Activated CD4-positive, alpha-beta T cell treated with anti-CD3 and anti-CD28 coated beads, Interleukin-2, amount 10 ng/mL, durations not matched to agents 7 days and 5 days (primary cell): ENCODE results near the gene WIPF2. TPM values are rescaled to one million over a fixed set of nuclear protein-coding genes. Genes with fewer than 3 reads are reported as not detected.

Source experiments
- CTCF ChIA-PET: fragments of 350-600 bp; sonication (Branson Sonifier 250); formaldehyde crosslinking; loops from one replicate; lab custom pipeline; 2021; ENCODE audit warnings: antibody characterized with exemption; lab: Charles Lee
- POLR2A ChIA-PET: fragments of 350-600 bp; sonication (Branson Sonifier 250); formaldehyde crosslinking; loops from one replicate; lab custom pipeline; 2021; ENCODE audit warnings: antibody characterized with exemption; lab: Charles Lee
- DNase-seq: peaks from one replicate; pipeline ENCODE4 v3.0.0-alpha.2; 2020
- H3K27ac Mint-ChIP-seq: one replicate; pipeline ENCODE4 v1.8.0; 2021; ENCODE audit warnings: mild to moderate bottlenecking, moderate library complexity, mixed read lengths
- H3K27me3 Mint-ChIP-seq: one replicate; pipeline ENCODE4 v1.8.0; 2021; ENCODE audit warnings: mixed read lengths
- H3K36me3 Mint-ChIP-seq: one replicate; pipeline ENCODE4 v1.8.0; 2021; ENCODE audit warnings: low read depth, mixed read lengths
- H3K4me1 Mint-ChIP-seq: one replicate; pipeline ENCODE4 v1.8.0; 2021; ENCODE audit warnings: mixed read lengths
- H3K4me3 Mint-ChIP-seq: one replicate; pipeline ENCODE4 v1.8.0; 2021; ENCODE audit warnings: mild to moderate bottlenecking, moderate library complexity, mixed read lengths
- H3K9me3 Mint-ChIP-seq: one replicate; pipeline ENCODE4 v1.8.0; 2021; ENCODE audit warnings: mixed read lengths
- total RNA-seq, 2 experiments: library from RNA; stranded (reverse); gene quantifications; one replicate each; pipeline ENCODE4 v1.2.3, GENCODE V29; 2021

The WIPF2 gene
- total RNA-seq, 2 experiments from 2014 or later, result 23.7 to 26.7 TPM

DNA sequence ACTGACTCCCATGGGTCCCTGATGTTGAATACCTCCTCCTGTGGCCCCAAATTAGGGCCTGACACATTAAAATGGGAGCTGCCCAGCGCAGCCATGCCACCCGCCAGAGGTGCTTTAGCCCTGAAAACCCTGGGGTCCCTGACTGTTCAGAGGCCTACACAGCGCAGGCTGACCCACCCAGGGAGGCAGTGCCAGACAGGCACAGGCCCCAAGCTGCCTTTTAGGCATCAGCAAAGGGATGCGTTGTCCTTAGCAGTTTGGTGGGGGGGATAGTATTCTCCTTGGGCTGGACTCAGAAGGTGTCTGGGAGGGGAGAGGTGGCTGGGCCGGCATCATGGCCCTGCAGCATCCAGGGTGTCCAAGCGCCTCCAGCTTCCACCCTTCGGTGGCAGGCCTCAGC lies 40.4 kb upstream of the WIPF2 start:
- CTCF ChIA-PET, result interaction anchor here (0.6 to 3.3 kb wide), 8 partner anchors 8 to 173 kb away, joined by 3 to 10 read pairs (median 5); no protein-coding TSS in a partner anchor
- Mint-ChIP-seq H3K36me3 (peaks cover 11% of the 10 kb centered on the region), H3K27ac (peak overlapping the region; percentile 54), H3K4me1 (peaks cover 8% of the 10 kb centered on the region), H3K27me3 (no peaks in the 10 kb centered on the region), H3K4me3 (peak overlapping the region; percentile 32), H3K9me3 (no peaks in the 10 kb centered on the region)
- DNase-seq, result no peak
- POLR2A ChIA-PET, result no interaction called here

DNA sequence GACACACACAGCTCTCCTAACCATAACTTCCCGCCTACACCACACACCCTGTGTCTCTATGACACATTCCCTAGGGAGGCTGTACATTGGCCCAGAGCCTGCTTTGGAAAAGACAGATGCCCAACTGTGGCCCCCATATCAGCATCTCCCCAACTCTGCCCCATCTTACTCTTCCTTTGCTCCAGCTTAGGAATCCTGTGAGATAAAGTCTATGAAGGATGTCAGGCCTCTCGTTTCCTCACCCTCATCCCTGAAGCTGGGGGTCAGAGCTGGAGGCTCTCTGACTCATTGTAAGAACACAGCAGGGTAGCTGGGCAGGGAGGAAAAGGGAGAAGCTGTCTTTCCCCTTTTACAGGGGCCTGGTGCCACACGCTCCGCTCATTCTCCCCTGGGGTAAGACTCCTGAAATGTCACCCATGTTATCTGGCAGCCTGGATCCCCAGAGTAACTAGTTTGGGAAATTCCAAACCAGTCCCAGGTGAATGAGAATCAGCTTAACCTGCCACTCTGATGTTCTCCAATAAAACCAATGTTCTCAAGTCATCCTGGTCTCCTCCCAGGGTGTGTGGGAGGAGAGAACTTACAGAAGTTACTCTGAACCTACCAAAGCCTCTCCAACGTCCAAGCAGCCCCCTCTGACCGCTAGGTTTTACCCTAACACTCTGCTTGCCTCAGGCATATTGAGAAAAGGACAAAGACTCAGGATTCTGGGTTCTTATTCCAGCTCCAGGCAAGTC lies 39.0 kb upstream of the WIPF2 start:
- Mint-ChIP-seq H3K4me3 (no peak overlapping the region), H3K9me3 (no peaks in the 10 kb centered on the region), H3K27me3 (no peaks in the 10 kb centered on the region), H3K36me3 (peaks cover 7% of the 10 kb centered on the region), H3K27ac (no peak overlapping the region), H3K4me1 (peaks cover 8% of the 10 kb centered on the region)
- no peak for DNase-seq
- ChIA-PET POLR2A (no interaction called here), CTCF (interaction anchor here (0.6 to 1.9 kb wide), 9 partner anchors 10 to 269 kb away, joined by 3 to 10 read pairs (median 3); no protein-coding TSS in a partner anchor)

DNA sequence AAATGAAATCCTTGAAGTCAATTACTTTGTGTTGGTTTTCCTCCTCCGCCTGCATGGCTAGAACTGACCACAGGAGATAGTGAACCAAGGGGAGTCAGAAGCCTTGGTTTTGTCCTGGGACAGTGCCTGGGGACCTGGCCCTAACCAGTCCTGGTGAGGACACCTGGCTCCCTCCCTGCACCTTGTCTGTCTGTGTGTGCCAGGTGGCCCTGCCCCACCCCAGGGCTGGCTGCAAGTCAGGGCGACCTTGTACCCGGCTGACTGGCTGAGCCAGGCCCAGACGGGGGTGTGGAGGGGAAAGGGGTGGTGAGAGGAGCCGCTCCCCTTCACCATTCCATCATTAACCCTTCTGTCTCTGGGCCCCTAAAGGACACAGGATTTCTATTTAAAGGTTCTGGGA lies 38.4 kb upstream of the WIPF2 start:
- Mint-ChIP-seq H3K27ac (no peak overlapping the region), H3K36me3 (peaks cover 6% of the 10 kb centered on the region), H3K27me3 (no peaks in the 10 kb centered on the region), H3K4me3 (no peak overlapping the region), H3K9me3 (no peaks in the 10 kb centered on the region), H3K4me1 (peaks cover 8% of the 10 kb centered on the region)
- no peak for DNase-seq
- ChIA-PET POLR2A (no interaction called here), CTCF (interaction anchor here (1.0 to 1.9 kb wide), 6 partner anchors 10 to 270 kb away, joined by 3 to 10 read pairs (median 3); no protein-coding TSS in a partner anchor)

GRCh38 chr17:40181205-40181604 lies 37.9 kb upstream of the WIPF2 start:
- CTCF ChIA-PET, result interaction anchor here (0.6 to 0.8 kb wide), 2 partner anchors 12 to 18 kb away, joined by 3 to 5 read pairs; no protein-coding TSS in a partner anchor
- H3K27ac Mint-ChIP-seq, result no peak overlapping the region
- peaks cover 8% of the 10 kb centered on the region for H3K4me1 Mint-ChIP-seq
- H3K9me3 Mint-ChIP-seq, result no peaks in the 10 kb centered on the region
- POLR2A ChIA-PET, result no interaction called here
- no peak overlapping the region for H3K4me3 Mint-ChIP-seq
- H3K36me3 Mint-ChIP-seq, result peaks cover 2% of the 10 kb centered on the region
- DNase-seq, result no peak
- no peaks in the 10 kb centered on the region for H3K27me3 Mint-ChIP-seq

DNA sequence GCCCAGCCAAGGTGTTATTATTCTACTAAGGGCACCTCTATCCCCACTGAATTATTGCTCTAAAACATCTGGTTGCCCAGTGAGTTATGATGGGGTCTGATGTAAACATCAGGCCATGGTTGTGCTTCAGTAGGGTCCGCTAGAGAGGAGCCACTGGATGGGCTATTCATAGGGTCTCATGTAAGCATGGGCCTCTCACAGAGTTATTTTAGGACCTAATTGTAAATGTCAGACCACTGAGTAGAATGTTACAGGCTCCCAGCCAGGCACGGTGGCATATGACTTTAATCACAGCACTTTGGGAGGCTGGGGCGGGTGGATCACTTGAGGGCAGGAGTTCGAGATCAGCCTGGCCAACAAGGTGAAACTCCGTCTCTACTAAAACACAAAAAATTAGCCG lies 36.5 kb upstream of the WIPF2 start:
- H3K4me1 Mint-ChIP-seq, result peaks cover 2% of the 10 kb centered on the region
- no peak for DNase-seq
- ChIA-PET POLR2A (no interaction called here), CTCF (interaction anchor here (0.6 to 1.3 kb wide), 2 partner anchors 27 to 36 kb away, joined by 3 to 4 read pairs; no protein-coding TSS in a partner anchor)
- no peak overlapping the region for H3K4me3 Mint-ChIP-seq
- H3K9me3 Mint-ChIP-seq, result no peaks in the 10 kb centered on the region
- H3K27me3 Mint-ChIP-seq, result no peaks in the 10 kb centered on the region
- peaks cover 2% of the 10 kb centered on the region for H3K36me3 Mint-ChIP-seq
- H3K27ac Mint-ChIP-seq, result no peak overlapping the region

- Mint-ChIP-seq H3K9me3 (no peaks in the 10 kb centered on the region), H3K4me1 (peaks cover 10% of the 10 kb centered on the region), H3K27ac (no peak overlapping the region), H3K36me3 (no peaks in the 10 kb centered on the region), H3K27me3 (peaks cover 8% of the 10 kb centered on the region), H3K4me3 (no peak overlapping the region)
- ChIA-PET CTCF (interaction anchor here (0.6 to 1.5 kb wide), 2 partner anchors 74 to 83 kb away, joined by 3 to 8 read pairs; no protein-coding TSS in a partner anchor), POLR2A (no interaction called here)
- no peak for DNase-seq
Measured at GRCh38 chr17:40187238-40187637, 31.9 kb upstream of the WIPF2 start.

DNA sequence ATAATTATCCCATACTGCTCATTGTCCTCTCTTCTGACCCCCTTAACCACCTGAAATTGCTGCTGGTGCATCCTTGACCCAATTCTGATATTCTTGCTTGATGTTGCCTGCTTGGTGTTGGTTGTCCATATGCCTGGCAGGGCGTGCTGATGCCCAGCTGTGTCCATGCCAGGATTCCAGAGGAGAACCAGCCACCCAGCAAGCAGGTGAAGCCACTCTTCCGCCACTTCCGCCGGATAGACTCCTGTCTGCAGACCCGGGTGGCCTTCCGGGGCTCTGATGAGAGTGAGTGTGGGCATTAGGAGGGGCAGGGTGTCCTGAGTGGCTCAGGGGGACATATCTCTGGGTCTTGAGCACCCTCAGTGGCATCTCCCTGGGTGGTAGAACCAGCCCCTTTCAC lies 30.4 kb upstream of the WIPF2 start:
- DNase-seq, result no peak
- H3K4me1 Mint-ChIP-seq, result peaks cover 14% of the 10 kb centered on the region
- H3K9me3 Mint-ChIP-seq, result no peaks in the 10 kb centered on the region
- no peaks in the 10 kb centered on the region for H3K36me3 Mint-ChIP-seq
- H3K27ac Mint-ChIP-seq, result no peak overlapping the region
- peaks cover 8% of the 10 kb centered on the region for H3K27me3 Mint-ChIP-seq
- ChIA-PET CTCF (interaction anchor here (0.6 to 4.1 kb wide), 3 partner anchors 12 to 413 kb away, joined by 3 to 21 read pairs (median 8); partner anchors contain the start of gene RAPGEFL1), POLR2A (no interaction called here)
- H3K4me3 Mint-ChIP-seq, result no peak overlapping the region

DNA sequence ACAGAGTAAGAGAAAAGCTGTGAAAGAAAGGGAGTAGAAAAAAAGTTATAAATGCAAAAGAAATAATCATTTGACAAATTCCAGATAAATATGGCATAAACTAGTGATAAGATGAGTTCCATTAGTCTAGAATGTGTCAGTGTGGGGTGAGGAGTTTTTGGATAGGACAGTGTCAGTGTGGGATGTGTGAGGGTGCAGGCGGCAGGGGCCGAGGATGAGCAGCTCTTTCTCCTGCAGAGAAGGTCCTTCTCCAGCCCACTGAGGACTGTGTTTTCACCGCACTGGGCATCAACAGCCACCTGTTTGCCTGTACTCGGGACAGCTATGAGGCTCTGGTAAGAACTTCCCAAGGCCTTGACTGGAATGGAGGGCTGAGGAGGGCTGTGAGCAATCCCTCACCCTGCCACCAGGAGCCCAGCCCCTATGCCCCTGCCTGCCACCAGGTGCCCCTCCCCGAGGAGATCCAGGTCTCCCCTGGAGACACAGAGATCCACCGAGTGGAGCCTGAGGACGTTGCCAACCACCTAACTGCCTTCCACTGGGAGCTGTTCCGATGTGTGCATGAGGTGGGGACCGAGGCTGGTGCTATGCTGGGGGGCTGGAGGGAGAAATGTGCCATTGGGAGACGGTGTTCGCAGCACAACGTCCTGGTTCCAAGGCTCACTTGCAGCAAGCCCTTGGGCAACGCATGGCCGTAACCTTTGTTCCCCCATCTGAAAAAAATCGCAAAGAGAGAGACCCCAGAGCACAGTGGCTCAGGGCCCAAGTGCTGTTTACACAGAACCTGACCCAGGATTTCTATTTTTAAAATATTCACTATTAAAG lies 28.7 kb upstream of the WIPF2 start:
- Mint-ChIP-seq H3K4me3 (peak overlapping the region; percentile 70), H3K9me3 (no peaks in the 10 kb centered on the region), H3K27ac (no peak overlapping the region)

GRCh38 chr17:40191237-40192208 lies 27.6 kb upstream of the WIPF2 start:
- CTCF ChIA-PET, result interaction anchor here (0.6 to 4.1 kb wide), 19 partner anchors 12 to 164 kb away, joined by 3 to 21 read pairs (median 4); partner anchors contain the start of genes RAPGEFL1 and WIPF2
- Mint-ChIP-seq H3K4me3 (peak overlapping the region; percentile 89), H3K4me1 (peaks cover 27% of the 10 kb centered on the region), H3K36me3 (no peaks in the 10 kb centered on the region), H3K27me3 (peaks cover 8% of the 10 kb centered on the region), H3K27ac (peak overlapping the region; percentile 41), H3K9me3 (no peaks in the 10 kb centered on the region)
- DNase-seq, result peak; percentile 70
- POLR2A ChIA-PET, result no interaction called here

More for the DNA sequence above, 28.7 kb upstream of the WIPF2 start:
- no peak for DNase-seq
- no peaks in the 10 kb centered on the region for H3K36me3 Mint-ChIP-seq
- H3K27me3 Mint-ChIP-seq, result peaks cover 8% of the 10 kb centered on the region
- ChIA-PET CTCF (interaction anchor here (0.7 to 4.1 kb wide), 10 partner anchors 11 to 140 kb away, joined by 3 to 21 read pairs (median 6); partner anchors contain the start of gene RAPGEFL1), POLR2A (no interaction called here)
- peaks cover 26% of the 10 kb centered on the region for H3K4me1 Mint-ChIP-seq

GRCh38 chr17:40192961-40193360 lies 26.1 kb upstream of the WIPF2 start:
- CTCF ChIA-PET, result interaction anchor here (1.0 to 2.5 kb wide), 8 partner anchors 8 to 162 kb away, joined by 3 to 14 read pairs (median 4); partner anchors contain the start of gene WIPF2
- no peak for DNase-seq
- no peak overlapping the region for H3K27ac Mint-ChIP-seq
- POLR2A ChIA-PET, result no interaction called here
- H3K27me3 Mint-ChIP-seq, result peaks cover 8% of the 10 kb centered on the region
- H3K9me3 Mint-ChIP-seq, result no peaks in the 10 kb centered on the region
- H3K4me3 Mint-ChIP-seq, result peak overlapping the region; percentile 19
- H3K36me3 Mint-ChIP-seq, result no peaks in the 10 kb centered on the region
- peaks cover 27% of the 10 kb centered on the region for H3K4me1 Mint-ChIP-seq

DNA sequence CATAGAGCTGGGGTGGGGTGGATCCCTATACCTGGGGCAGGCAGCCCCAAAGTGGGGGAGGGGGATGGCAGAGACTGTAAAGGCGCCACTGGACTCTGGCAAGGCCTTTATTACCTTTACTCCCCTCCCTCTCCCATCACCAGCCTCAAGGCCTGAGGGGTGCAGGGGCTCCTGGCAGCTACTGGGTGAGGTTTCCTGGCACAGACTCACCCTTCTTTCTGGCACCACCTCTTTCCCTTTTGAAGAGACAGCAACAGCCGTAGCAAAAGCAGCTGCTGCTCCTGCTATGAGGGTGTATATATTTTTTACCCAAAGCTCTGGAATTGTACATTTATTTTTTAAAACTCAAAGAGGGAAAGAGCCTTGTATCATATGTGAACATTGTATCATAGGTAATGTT lies 24.3 kb upstream of the WIPF2 start:
- Mint-ChIP-seq H3K27me3 (peaks cover 8% of the 10 kb centered on the region), H3K27ac (no peak overlapping the region), H3K4me1 (peaks cover 27% of the 10 kb centered on the region), H3K9me3 (no peaks in the 10 kb centered on the region), H3K4me3 (no peak overlapping the region), H3K36me3 (no peaks in the 10 kb centered on the region)
- ChIA-PET POLR2A (no interaction called here), CTCF (interaction anchor here (0.6 to 1.3 kb wide), 2 partner anchors 20 to 94 kb away, joined by 3 to 4 read pairs; no protein-coding TSS in a partner anchor)
- no peak for DNase-seq
